GM18507 (cell line): ENCODE data around the gene DEFB114.
A peak's percentile ranks its signal among the peaks of the same experiment; 100 is the strongest.
"Not testable (repeated sequence)": the region's sequence is repeated elsewhere in the genome, so short reads cannot be mapped to it uniquely, and the experiment has no call there.

ENCODE experiments used
- DNase-seq: peaks from one replicate; pipeline ENCODE4 v3.0.0; 2011; ENCODE audit warnings: low read depth; ENCODE audit not compliant: insufficient read length; ENCODE audit errors: extremely low spot score
- FAIRE-seq: peaks from 2 replicates; lab custom pipeline; 2011; peaks lifted over from hg19 to GRCh38; lab: Jason Lieb, UNC

DEFB114 gene

GRCh38 chr6:49964064-49964463 lies at the start of gene DEFB114:
Gene DEFB114, minus strand, starts transcription at chr6:49964164. Its CDS starts 59 bp downstream, at chr6:49964105.
- FAIRE-seq = no peak
- no peak for DNase-seq

GRCh38 chr6:50007819-50008218 lies 43.9 kb upstream of the DEFB114 start:
- DNase-seq (no peak), FAIRE-seq (no peak)

GRCh38 chr6:50003139-50003538 lies 39.2 kb upstream of the DEFB114 start:
- FAIRE-seq = no peak
- no peak for DNase-seq

GRCh38 chr6:49995278-49995677 lies 31.3 kb upstream of the DEFB114 start:
- no peak for FAIRE-seq

GRCh38 chr6:49988900-49989299 lies 24.9 kb upstream of the DEFB114 start:
- no peak for DNase-seq
- FAIRE-seq = no peak

More at GRCh38 chr6:49995278-49995677, 31.3 kb upstream of the DEFB114 start:
- no peak for DNase-seq

- FAIRE-seq (no peak), DNase-seq (no peak)
These were observed 23.8 kb upstream of the DEFB114 start for GRCh38 chr6:49987749-49988148.

GRCh38 chr6:49986551-49986950 lies 22.6 kb upstream of the DEFB114 start:
- DNase-seq (no peak), FAIRE-seq (no peak)

- FAIRE-seq (no peak), DNase-seq (no peak)
These were observed 18.1 kb upstream of the DEFB114 start for GRCh38 chr6:49982046-49982445.

- FAIRE-seq (peak; percentile 49), DNase-seq (no peak)
These were observed 16.9 kb upstream of the DEFB114 start for GRCh38 chr6:49980898-49981297.

GRCh38 chr6:49979584-49979983 lies 15.6 kb upstream of the DEFB114 start:
- peak; percentile 21 for FAIRE-seq
- no peak for DNase-seq

GRCh38 chr6:49978332-49979226 lies 14.6 kb upstream of the DEFB114 start:
- FAIRE-seq = no peak
- no peak for DNase-seq

GRCh38 chr6:49969605-49970004 lies 5.6 kb upstream of the DEFB114 start, which contains the start of gene DEFB113:
Gene DEFB113, minus strand, starts transcription at chr6:49969625. Its CDS starts 0 bp downstream, at chr6:49969625.
- FAIRE-seq = no peak

GRCh38 chr6:49966823-49967222 lies 2.9 kb upstream of the DEFB114 start:
- no peak for FAIRE-seq

More at GRCh38 chr6:49969605-49970004, 5.6 kb upstream of the DEFB114 start, which contains the start of gene DEFB113:
- no peak for DNase-seq

GRCh38 chr6:49966334-49966733 lies 2.4 kb upstream of the DEFB114 start:
- FAIRE-seq (no peak), DNase-seq (no peak)

More at GRCh38 chr6:49966823-49967222, 2.9 kb upstream of the DEFB114 start:
- no peak for DNase-seq

GRCh38 chr6:49958180-49958579 lies 5.8 kb downstream of the DEFB114 start:
- DNase-seq (no peak), FAIRE-seq (no peak)

- no peak for FAIRE-seq
These were observed 8.1 kb downstream of the DEFB114 start for GRCh38 chr6:49955847-49956246.

GRCh38 chr6:49951926-49952325 lies 12.0 kb downstream of the DEFB114 start:
- DNase-seq (no peak), FAIRE-seq (no peak)

More at GRCh38 chr6:49955847-49956246, 8.1 kb downstream of the DEFB114 start:
- no peak for DNase-seq

- FAIRE-seq (no peak), DNase-seq (no peak)
These were observed 13.6 kb downstream of the DEFB114 start for GRCh38 chr6:49950415-49950751.

- FAIRE-seq = no peak
These were observed 14.9 kb downstream of the DEFB114 start for GRCh38 chr6:49949062-49949461.

GRCh38 chr6:49946835-49947234 lies 17.1 kb downstream of the DEFB114 start:
- FAIRE-seq = no peak

More at GRCh38 chr6:49949062-49949461, 14.9 kb downstream of the DEFB114 start:
- DNase-seq = no peak

GRCh38 chr6:49944068-49944467 lies 19.9 kb downstream of the DEFB114 start:
- not testable (repeated sequence) for DNase-seq, FAIRE-seq

More at GRCh38 chr6:49946835-49947234, 17.1 kb downstream of the DEFB114 start:
- no peak for DNase-seq
